ENCODE measurements around the gene ACTL9. TPM values are rescaled to one million over a fixed set of nuclear protein-coding genes. Genes with fewer than 3 reads are reported as not detected.
A peak's percentile ranks its signal among the peaks of the same experiment; 100 is the strongest.

The ACTL9 gene
- polyA plus RNA-seq, 3 donors: not detected

- peaks cover 12 to 14% of the 10 kb centered on the region in 2 donors for H3K4me1 ChIP-seq (ENCODE audit: control insufficient read depth in 1 of 2, insufficient read depth in 2 of 2, low read length in 2 of 2)
- H3K9ac ChIP-seq (ENCODE audit: insufficient read depth, low read length, poor library complexity, severe bottlenecking): no peak overlapping the region
- peaks cover 0 to 4% of the 10 kb centered on the region in 2 donors for H3K27me3 ChIP-seq (ENCODE audit: control insufficient read depth in 2 of 2, insufficient read depth in 2 of 2, low read length in 2 of 2)
- H3K79me2 ChIP-seq (ENCODE audit: insufficient read depth, low read length): no peaks in the 10 kb centered on the region
- TF ChIP-seq CTCF (IDR thresholded peaks at IDR 0.05): no peak
- Mint-ChIP-seq H3K4me3 (no peak overlapping the region), H3K9me3 (peaks cover 0 to 3% (median 2%) of the 10 kb centered on the region in 7 donors), H3K4me1 (peaks cover 16% of the 10 kb centered on the region), H3K36me3 (no peaks in the 10 kb centered on the region), H3K27ac (no peak overlapping the region), H3K27me3 (ENCODE audit: low read depth in 3 of 3) (peaks cover 7 to 30% (median 11%) of the 10 kb centered on the region in 3 donors)
- 95% methylated on average over 5 of the region's 7 CpGs for WGBS (ENCODE audit: insufficient coverage)
- no peak for DNase-seq
- H3K9me3 ChIP-seq (replicated peaks in 1 of 2; ENCODE audit: control insufficient read depth in 1 of 2, insufficient read depth in 1 of 2, low read length in 2 of 2): no peaks in the 10 kb centered on the region
- H3K4me2 ChIP-seq (replicated peaks; ENCODE audit: extremely low read depth, low read length, poor library complexity, severe bottlenecking): no peak overlapping the region
- no peaks in the 10 kb centered on the region for H3K36me3 ChIP-seq (replicated peaks in 1 of 2; ENCODE audit: control insufficient read depth in 1 of 2, insufficient read depth in 2 of 2, low read length in 2 of 2)
- no peak overlapping the region for H3K4me3 ChIP-seq (replicated peaks in 1 of 3; ENCODE audit: low read depth in 2 of 3, low read length in 3 of 3)
- intact Hi-C loops (cut with micrococcal nuclease): no loop called here
- no peaks in the 10 kb centered on the region for H4K20me1 ChIP-seq (ENCODE audit: insufficient read depth, low read length)
- no peak overlapping the region for H2AFZ ChIP-seq (ENCODE audit: insufficient read depth, low read depth, low read length, poor library complexity, severe bottlenecking)
- no peak overlapping the region for H3K27ac ChIP-seq (ENCODE audit: low read depth in 1 of 2, low read length in 2 of 2)
These were observed 38.7 kb downstream of the ACTL9 start for GRCh38 chr19:8659905-8660304.

GRCh38 chr19:8657869-8658268, 40.7 kb downstream of the ACTL9 start:
- peaks cover 12% of the 10 kb centered on the region for H3K4me1 Mint-ChIP-seq
- H3K79me2 ChIP-seq (ENCODE audit: insufficient read depth, low read length): no peaks in the 10 kb centered on the region
- H3K36me3 ChIP-seq (replicated peaks in 1 of 2; ENCODE audit: control insufficient read depth in 1 of 2, insufficient read depth in 2 of 2, low read length in 2 of 2): no peaks in the 10 kb centered on the region
- H3K9ac ChIP-seq (ENCODE audit: insufficient read depth, low read length, poor library complexity, severe bottlenecking): no peak overlapping the region
- no peak overlapping the region for H3K4me2 ChIP-seq (replicated peaks; ENCODE audit: extremely low read depth, low read length, poor library complexity, severe bottlenecking)
- H3K27me3 ChIP-seq (ENCODE audit: control insufficient read depth in 2 of 2, insufficient read depth in 2 of 2, low read length in 2 of 2): no peaks in the 10 kb centered on the region
- H3K4me3 ChIP-seq (replicated peaks in 1 of 3; ENCODE audit: low read depth in 2 of 3, low read length in 3 of 3): no peak overlapping the region
- no peak for TF ChIP-seq CTCF (IDR thresholded peaks at IDR 0.05)
- no peak overlapping the region for H3K4me3 Mint-ChIP-seq
- no peaks in the 10 kb centered on the region for H3K36me3 Mint-ChIP-seq
- 100% methylated on average over 2 of the region's 5 CpGs for WGBS (ENCODE audit: insufficient coverage)
- peaks cover 5 to 23% (median 10%) of the 10 kb centered on the region in 3 donors for H3K27me3 Mint-ChIP-seq (ENCODE audit: low read depth in 3 of 3)
- H3K27ac Mint-ChIP-seq: peak overlapping the region in 1 of 7 donors; percentile 30
- peaks cover 0 to 3% (median 2%) of the 10 kb centered on the region in 7 donors for H3K9me3 Mint-ChIP-seq
- H4K20me1 ChIP-seq (ENCODE audit: insufficient read depth, low read length): no peaks in the 10 kb centered on the region
- DNase-seq: no peak
- H3K4me1 ChIP-seq (ENCODE audit: control insufficient read depth in 1 of 2, insufficient read depth in 2 of 2, low read length in 2 of 2): peaks cover 9 to 15% of the 10 kb centered on the region in 2 donors
- no peak overlapping the region for H3K27ac ChIP-seq (ENCODE audit: low read depth in 1 of 2, low read length in 2 of 2)
- no peaks in the 10 kb centered on the region for H3K9me3 ChIP-seq (replicated peaks in 1 of 2; ENCODE audit: control insufficient read depth in 1 of 2, insufficient read depth in 1 of 2, low read length in 2 of 2)
- H2AFZ ChIP-seq (ENCODE audit: insufficient read depth, low read depth, low read length, poor library complexity, severe bottlenecking): no peak overlapping the region
- intact Hi-C loops (cut with micrococcal nuclease): no loop called here

Data from CD14-positive monocyte (primary cell).